ENCODE results near the gene PACS2. TPM values are rescaled to one million over a fixed set of nuclear protein-coding genes. Genes with fewer than 3 reads are reported as not detected.

Gene PACS2
- total RNA-seq, 1 experiment from 2014 or later: 100 TPM

- TF ChIP-seq USF1 (CRISPR knock-in tag; IDR thresholded peaks at IDR 0.05) (no peak), E2F5 (CRISPR knock-in tag; IDR thresholded peaks at IDR 0.05) (no peak), FOXP1 (CRISPR knock-in tag; IDR thresholded peaks at IDR 0.05; ENCODE audit: borderline replicate concordance) (no peak), JUN (CRISPR knock-in tag; IDR thresholded peaks at IDR 0.05) (no peak), ZNF317 (CRISPR knock-in tag; IDR thresholded peaks at IDR 0.05; ENCODE audit: borderline replicate concordance, low read depth) (no peak), IRF1 (CRISPR knock-in tag; IDR thresholded peaks at IDR 0.05) (no peak), ETV6 (CRISPR knock-in tag; IDR thresholded peaks at IDR 0.05) (no peak), RORB (CRISPR knock-in tag; IDR thresholded peaks at IDR 0.05) (no peak), NFE2L1 (CRISPR knock-in tag; IDR thresholded peaks at IDR 0.05) (no peak), ZNF671 (CRISPR knock-in tag; IDR thresholded peaks at IDR 0.05) (no peak), TEAD1 (CRISPR knock-in tag; IDR thresholded peaks at IDR 0.05) (no peak), NFYB (CRISPR knock-in tag; conservative IDR thresholded peaks at IDR 0.05; ENCODE audit: low read depth) (no peak), MLX (CRISPR knock-in tag; IDR thresholded peaks at IDR 0.05) (no peak), ATF1 (CRISPR knock-in tag; IDR thresholded peaks at IDR 0.05) (no peak)
Measured at GRCh38 chr14:105432657-105433056, 118.1 kb downstream of the PACS2 start (continued).

GRCh38 chr14:105433161-105433605 lies 118.6 kb downstream of the PACS2 start:
- DNase-seq (ENCODE audit: low spot score): no peak
- H3K36me3 Mint-ChIP-seq: peaks cover 19% of the 10 kb centered on the region
- no peaks in the 10 kb centered on the region for H3K9me3 Mint-ChIP-seq
- peak overlapping the region; percentile 27; the same call in 1 of the 2 replicates for H3K27ac Mint-ChIP-seq
- TF ChIP-seq ZNF121 (CRISPR knock-in tag; IDR thresholded peaks at IDR 0.05): 0 out of 2 replicates have a peak, but pooled peaks have one; percentile 2
- no peak for TF ChIP-seq CREB1 (CRISPR knock-in tag; IDR thresholded peaks at IDR 0.05)
- TF ChIP-seq FOXK1 (CRISPR knock-in tag; IDR thresholded peaks at IDR 0.05): no peak
- no peak for TF ChIP-seq FOXP1 (CRISPR knock-in tag; IDR thresholded peaks at IDR 0.05; ENCODE audit: borderline replicate concordance)
- TF ChIP-seq TEAD1 (CRISPR knock-in tag; IDR thresholded peaks at IDR 0.05): 0 out of 2 replicates have a peak, but pooled peaks have one; percentile 18
- 0 out of 2 replicates have a peak, but pooled peaks have one; percentile 19 for TF ChIP-seq ETV6 (CRISPR knock-in tag; IDR thresholded peaks at IDR 0.05)
- H3K27me3 Mint-ChIP-seq (ENCODE audit: low read depth): no peaks in the 10 kb centered on the region
- peak; percentile 70 for ATAC-seq
- POLR2A ChIA-PET: interaction anchor here (0.5 to 0.9 kb wide), 2 partner anchors 103 to 585 kb away, joined by 3 to 7 read pairs; no protein-coding TSS in a partner anchor
- no peak overlapping the region for H3K4me3 Mint-ChIP-seq
- CTCF ChIA-PET: interaction anchor here (0.7 to 2.8 kb wide), 6 partner anchors 12 to 56 kb away, joined by 3 to 7 read pairs (median 6); no protein-coding TSS in a partner anchor
- peaks cover 14% of the 10 kb centered on the region for H3K4me1 Mint-ChIP-seq

GRCh38 chr14:105436402-105436801 lies 121.9 kb downstream of the PACS2 start:
- H3K9me3 Mint-ChIP-seq: no peaks in the 10 kb centered on the region
- TF ChIP-seq ZNF121 (CRISPR knock-in tag; IDR thresholded peaks at IDR 0.05) (no peak), PRDM15 (CRISPR knock-in tag; IDR thresholded peaks at IDR 0.05) (no peak), ZNF232 (CRISPR knock-in tag; IDR thresholded peaks at IDR 0.05) (no peak), GRHL2 (CRISPR knock-in tag; IDR thresholded peaks at IDR 0.05; ENCODE audit: insufficient replicate concordance, severe bottlenecking) (no peak), MAX (CRISPR knock-in tag; IDR thresholded peaks at IDR 0.05) (no peak), AFF4 (CRISPR knock-in tag; IDR thresholded peaks at IDR 0.05; ENCODE audit: borderline replicate concordance) (no peak), ATF1 (CRISPR knock-in tag; IDR thresholded peaks at IDR 0.05) (no peak)
- peaks cover 2% of the 10 kb centered on the region; the same call in 1 of the 2 replicates for H3K36me3 Mint-ChIP-seq
- ChIA-PET CTCF (interaction anchor here (2.0 kb wide), 1 partner anchor 45 kb away, joined by 8 read pairs; no protein-coding TSS in a partner anchor), POLR2A (no interaction called here)
- peaks cover 14% of the 10 kb centered on the region for H3K4me1 Mint-ChIP-seq
- DNase-seq (ENCODE audit: low spot score) (no peak), ATAC-seq (no peak)
- no peaks in the 10 kb centered on the region for H3K27me3 Mint-ChIP-seq (ENCODE audit: low read depth)
- H3K4me3 Mint-ChIP-seq: no peak overlapping the region
- peak overlapping the region; percentile 74 for H3K27ac Mint-ChIP-seq
